GM12892 (cell line): ENCODE data around the gene PIP5K1A.
"Not testable (repeated sequence)": the region's sequence is repeated elsewhere in the genome, so short reads cannot be mapped to it uniquely, and the experiment has no call there.

Experiments used
- POLR2A ChIP-seq: IDR thresholded peaks from 2 replicates; pipeline ENCODE4 v1.6.1; 2011; ENCODE audit warnings: low read depth, low read length, control low read depth
- POLR2AphosphoS5 ChIP-seq: IDR thresholded peaks from 2 replicates; pipeline ENCODE4 v1.6.1; 2011; ENCODE audit warnings: low read depth, low read length, control low read depth

GRCh38 chr1:151275341-151275740, 77.0 kb downstream of the PIP5K1A start:
- TF ChIP-seq POLR2A, POLR2AphosphoS5: not testable (repeated sequence)
